Small intestine (tissue), 7 donors: ENCODE measurements around the gene CTDSPL2. TPM values are rescaled to one million over a fixed set of nuclear protein-coding genes. Genes with fewer than 3 reads are reported as not detected.

Source experiments
- DNase-seq, 2 donors: peaks; one replicate each; pipeline versions ENCODE4 v3.0.0 to v3.0.0-alpha.2; 2013
- FAIRE-seq: peaks from 2 replicates; lab custom pipeline; 2012; peaks lifted over from hg19 to GRCh38; lab: Jason Lieb, UNC
- H3K27ac ChIP-seq, 3 donors: one replicate each; pipeline ENCODE4 v1.5.1; 2013; ENCODE audit warnings: low read length in 2 of 3, mild to moderate bottlenecking in 2 of 3, control low read depth in 1 of 3, inconsistent platforms in 1 of 3, low read depth in 1 of 3, moderate library complexity in 1 of 3
- H3K27me3 ChIP-seq, 3 donors: one replicate each; pipeline ENCODE4 v1.6.1; 2013; ENCODE audit warnings: low read length in 3 of 3, inconsistent platforms in 1 of 3; ENCODE audit not compliant: control insufficient read depth in 3 of 3, insufficient read depth in 3 of 3
- H3K36me3 ChIP-seq, 3 donors: one replicate each; pipeline ENCODE4 v1.6.1; 2013; ENCODE audit warnings: low read length in 3 of 3, inconsistent platforms in 1 of 3, low read depth in 1 of 3, mild to moderate bottlenecking in 1 of 3, moderate library complexity in 1 of 3; ENCODE audit not compliant: control insufficient read depth in 3 of 3, insufficient read depth in 2 of 3
- H3K4me1 ChIP-seq, 3 donors: one replicate each; pipeline ENCODE4 v1.6.1; 2013; ENCODE audit warnings: low read length in 2 of 3, inconsistent platforms in 1 of 3, low read depth in 1 of 3, mild to moderate bottlenecking in 1 of 3, moderate library complexity in 1 of 3; ENCODE audit not compliant: control insufficient read depth in 3 of 3, insufficient read depth in 2 of 3
- H3K4me3 ChIP-seq, 3 donors: one replicate each; pipeline ENCODE4 v1.5.1; 2013; ENCODE audit warnings: low read length in 3 of 3, control low read depth in 1 of 3, inconsistent platforms in 1 of 3, low read depth in 1 of 3, mild to moderate bottlenecking in 1 of 3, moderate library complexity in 1 of 3
- H3K9me3 ChIP-seq, 2 donors: one replicate each; pipeline ENCODE4 v1.6.1; 2013; ENCODE audit warnings: low read depth in 1 of 2, low read length in 1 of 2; ENCODE audit not compliant: control insufficient read depth in 2 of 2, insufficient read depth in 1 of 2
- WGBS, 3 donors: extraction: QIAGEN DNeasy Blood & Tissue Kit; methylation state at CpG; one replicate each; pipeline ENCODE4 v1.1.7; 2013; 5-methylcytosine and 5-hydroxymethylcytosine counted together
- polyA plus RNA-seq, 4 donors: library from polyadenylated mRNA; stranded (reverse) in 3 of 4; unstranded in 1 of 4; fragments of 200-250 nt in 3 of 4; fragments of 120-200 nt in 1 of 4; gene quantifications; one replicate each; pipeline versions ENCODE4 v1.2.1 to v1.2.3, GENCODE V29; 2013
- donor health status: healthy with polysubstance abuse.
- donor health status: control.
- donor health status: control.
- donor health status: Bipolar disorder and iron deficiency.
- donor health status: healthy.

CTDSPL2 gene
- polyA plus RNA-seq, 4 donors = 4.5 to 36.1 (median 6.4) TPM

DNA sequence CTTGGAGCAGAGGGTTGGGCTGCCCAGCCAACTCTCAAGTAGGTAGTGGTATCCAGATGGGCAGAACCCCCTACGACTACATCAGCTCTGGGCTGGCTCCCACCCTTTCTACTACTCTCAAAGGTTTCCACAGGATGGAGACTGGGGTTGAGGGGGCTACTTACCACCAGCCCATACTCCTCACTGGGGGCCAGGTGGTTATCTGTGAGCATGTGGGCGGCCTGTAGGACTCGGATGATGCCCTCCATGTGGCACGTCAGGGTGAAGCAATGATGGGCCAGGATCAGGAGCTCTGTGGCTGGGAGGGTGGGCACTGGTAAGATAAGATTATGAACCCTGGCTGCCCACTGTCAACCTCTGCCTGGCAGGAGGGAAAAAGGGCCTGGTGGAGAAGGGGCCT lies 142.9 kb downstream of the CTDSPL2 start:
- Histone ChIP-seq H3K27ac (no peak overlapping the region), H3K27me3 (no peaks in the 10 kb centered on the region), H3K4me1 (no peaks in the 10 kb centered on the region), H3K9me3 (peaks cover 0 to 8% of the 10 kb centered on the region in 2 donors), H3K4me3 (no peak overlapping the region), H3K36me3 (peaks cover 16 to 72% (median 38%) of the 10 kb centered on the region in 3 donors)
- FAIRE-seq (no peak), DNase-seq (no peak)
- WGBS, 3 donors = 87 to 96% (median 95%) methylated on average over 4 of the region's 4 CpGs

DNA sequence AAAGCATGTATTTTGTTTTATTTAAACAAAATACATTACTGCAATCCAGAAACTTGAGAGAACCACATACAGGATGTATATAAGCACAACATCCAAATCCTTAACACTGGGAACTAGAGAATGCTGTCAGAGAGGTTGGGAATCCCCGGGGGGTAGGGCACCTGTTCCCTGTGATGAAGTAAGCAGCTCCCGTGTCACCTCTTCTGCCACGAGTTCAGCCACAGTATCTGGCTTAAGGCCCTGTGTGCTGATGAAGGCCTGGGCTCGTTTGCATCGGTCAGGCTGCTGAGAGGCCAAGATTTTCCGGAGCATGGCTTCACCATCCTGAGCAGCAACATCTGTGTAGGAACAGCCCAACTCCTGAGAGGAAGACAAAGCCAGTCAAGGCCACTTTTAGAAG lies 146.0 kb downstream of the CTDSPL2 start:
- WGBS, 3 donors = 90 to 92% (median 92%) methylated on average over 6 of the region's 6 CpGs
- peaks cover 8 to 59% (median 20%) of the 10 kb centered on the region in 3 donors for H3K36me3 ChIP-seq
- H3K4me1 ChIP-seq = no peaks in the 10 kb centered on the region
- no peak overlapping the region for H3K27ac ChIP-seq
- no peaks in the 10 kb centered on the region for H3K27me3 ChIP-seq
- FAIRE-seq (no peak), DNase-seq (no peak)
- H3K9me3 ChIP-seq = no peaks in the 10 kb centered on the region
- H3K4me3 ChIP-seq = no peak overlapping the region

DNA sequence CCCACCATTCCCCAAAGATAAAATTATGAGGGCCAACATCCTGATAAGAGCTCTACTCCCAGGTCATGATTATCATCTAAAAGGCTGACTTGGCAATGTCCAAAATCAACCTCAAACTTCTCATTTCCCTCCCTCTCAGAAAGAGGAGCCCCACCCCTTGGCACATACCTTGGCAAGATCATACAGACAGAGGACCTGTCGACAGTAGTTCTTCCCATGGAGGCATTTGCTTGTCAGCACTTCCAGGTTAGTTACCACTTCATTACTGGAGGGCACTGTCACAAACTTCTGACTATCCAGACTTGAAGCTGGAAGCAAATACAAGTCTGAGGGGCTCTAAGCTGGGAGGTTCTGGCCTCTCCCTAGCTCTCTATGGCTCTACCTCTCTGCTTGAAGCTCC lies 147.3 kb downstream of the CTDSPL2 start:
- no peak for FAIRE-seq
- WGBS, 3 donors = 78 to 82% (median 80%) methylated on average over 1 of the region's 1 CpG

More for the DNA sequence above, 147.3 kb downstream of the CTDSPL2 start:
- Histone ChIP-seq H3K27me3 (no peaks in the 10 kb centered on the region), H3K4me3 (peak overlapping the region in 1 of 3 donors; percentile 1), H3K36me3 (peaks cover 6 to 58% (median 15%) of the 10 kb centered on the region in 3 donors), H3K4me1 (no peaks in the 10 kb centered on the region), H3K27ac (no peak overlapping the region), H3K9me3 (no peaks in the 10 kb centered on the region)
- no peak for DNase-seq

Other genes with a start within 250 kb of the CTDSPL2 start
- gene FRMD5, start 232.4 kb upstream of the CTDSPL2 start, polyA plus RNA-seq = 1 to 10 TPM in 1 of 4 donors, under 1 TPM in 2, not detected in 1; 0.49 to 1.1 (median 0.81) TPM
- gene GOLM2, start 138.9 kb upstream of the CTDSPL2 start, polyA plus RNA-seq = 10 to 100 TPM; 11.6 to 63.2 (median 23.1) TPM
- gene EIF3J, start 109.5 kb downstream of the CTDSPL2 start, polyA plus RNA-seq = 10 to 100 TPM; 31.5 to 63.3 (median 52.3) TPM
- gene SPG11, start 236.0 kb downstream of the CTDSPL2 start, polyA plus RNA-seq = 10 to 100 TPM; 33.5 to 63.8 (median 34.7) TPM